ENCODE measurements around the gene HLA-G. TPM values are rescaled to one million over a fixed set of nuclear protein-coding genes. Genes with fewer than 3 reads are reported as not detected.

Gene HLA-G
- polyA plus RNA-seq, 1 experiment: not detected

GRCh38 chr6:29791786-29792122 is 35.9 kb upstream of the HLA-G start:
- TF ChIP-seq CTCF (IDR thresholded peaks at IDR 0.05; ENCODE audit: low read depth, low read length): no peak
- ChIA-PET POLR2A (no interaction called here), CTCF (no interaction called here)
- Histone ChIP-seq H3K27ac (ENCODE audit: low read depth, low read length) (no peak overlapping the region), H3K9me3 (ENCODE audit: control insufficient read depth, insufficient read depth, low read length) (no peaks in the 10 kb centered on the region; the same call in 1 of the 2 replicates), H3K27me3 (ENCODE audit: control insufficient read depth, insufficient read depth, low read length) (peaks cover 16% of the 10 kb centered on the region), H3K4me3 (ENCODE audit: low read depth, low read length) (no peak overlapping the region)
- no peak for DNase-seq (ENCODE audit: low read depth, low spot score)

GRCh38 chr6:29792123-29793035 is 35.2 kb upstream of the HLA-G start:
- Histone ChIP-seq H3K9me3 (ENCODE audit: control insufficient read depth, insufficient read depth, low read length) (no peaks in the 10 kb centered on the region; the same call in 1 of the 2 replicates), H3K27ac (ENCODE audit: low read depth, low read length) (no peak overlapping the region), H3K4me3 (ENCODE audit: low read depth, low read length) (peak overlapping the region; percentile 17; the same call in 1 of the 2 replicates), H3K27me3 (ENCODE audit: control insufficient read depth, insufficient read depth, low read length) (peaks cover 16% of the 10 kb centered on the region)
- peak; percentile 35; the same call in 1 of the 2 replicates for TF ChIP-seq CTCF (IDR thresholded peaks at IDR 0.05; ENCODE audit: low read depth, low read length)
- CTCF ChIA-PET: no interaction called here
- DNase-seq (ENCODE audit: low read depth, low spot score): no peak
- POLR2A ChIA-PET: no interaction called here

- H3K27me3 ChIP-seq (ENCODE audit: control insufficient read depth, insufficient read depth, low read length): peaks cover 16% of the 10 kb centered on the region
- no peak for TF ChIP-seq CTCF (IDR thresholded peaks at IDR 0.05; ENCODE audit: low read depth, low read length)
- DNase-seq (ENCODE audit: low read depth, low spot score): no peak
- ChIA-PET POLR2A (no interaction called here), CTCF (no interaction called here)
- H3K4me3 ChIP-seq (ENCODE audit: low read depth, low read length): no peak overlapping the region
- H3K27ac ChIP-seq (ENCODE audit: low read depth, low read length): no peak overlapping the region
- H3K9me3 ChIP-seq (ENCODE audit: control insufficient read depth, insufficient read depth, low read length): no peaks in the 10 kb centered on the region; the same call in 1 of the 2 replicates
Observed at GRCh38 chr6:29793036-29793356, 34.6 kb upstream of the HLA-G start.

GRCh38 chr6:29793796-29794195 is 33.8 kb upstream of the HLA-G start:
- Histone ChIP-seq H3K4me3 (ENCODE audit: low read depth, low read length) (no peak overlapping the region), H3K27me3 (ENCODE audit: control insufficient read depth, insufficient read depth, low read length) (peaks cover 16% of the 10 kb centered on the region), H3K9me3 (ENCODE audit: control insufficient read depth, insufficient read depth, low read length) (no peaks in the 10 kb centered on the region; the same call in 1 of the 2 replicates), H3K27ac (ENCODE audit: low read depth, low read length) (no peak overlapping the region)
- CTCF ChIA-PET: interaction anchor here (1.5 kb wide), 1 partner anchor 140 kb away, joined by 8 read pairs; no protein-coding TSS in a partner anchor
- no peak for DNase-seq (ENCODE audit: low read depth, low spot score)
- no peak for TF ChIP-seq CTCF (IDR thresholded peaks at IDR 0.05; ENCODE audit: low read depth, low read length)
- POLR2A ChIA-PET: no interaction called here

GRCh38 chr6:29796026-29796425 is 31.6 kb upstream of the HLA-G start:
- Histone ChIP-seq H3K4me3 (ENCODE audit: low read depth, low read length) (no peak overlapping the region), H3K27ac (ENCODE audit: low read depth, low read length) (no peak overlapping the region), H3K27me3 (ENCODE audit: control insufficient read depth, insufficient read depth, low read length) (peaks cover 16% of the 10 kb centered on the region), H3K9me3 (ENCODE audit: control insufficient read depth, insufficient read depth, low read length) (no peaks in the 10 kb centered on the region; the same call in 1 of the 2 replicates)
- CTCF ChIA-PET: no interaction called here
- no peak for DNase-seq (ENCODE audit: low read depth, low spot score)
- POLR2A ChIA-PET: no interaction called here
- TF ChIP-seq CTCF (IDR thresholded peaks at IDR 0.05; ENCODE audit: low read depth, low read length): no peak
